Type B pancreatic cell (in vitro differentiated cells): Measurements from ENCODE around the gene C16orf87. TPM values are rescaled to one million over a fixed set of nuclear protein-coding genes. Genes with fewer than 3 reads are reported as not detected.

Experiments
- DNase-seq: peaks from one replicate; pipeline ENCODE4 v3.0.0; 2021; ENCODE audit warnings: mixed read lengths; ENCODE audit not compliant: unreplicated experiment; ENCODE audit errors: extremely low spot score
- H3K27ac Mint-ChIP-seq: 2 replicates; pipeline ENCODE4 v1.8.0; 2021; ENCODE audit warnings: mild to moderate bottlenecking, mixed read lengths
- H3K27me3 Mint-ChIP-seq: 2 replicates; pipeline ENCODE4 v1.8.0; 2021; ENCODE audit warnings: mixed read lengths
- H3K36me3 Mint-ChIP-seq: 2 replicates; pipeline ENCODE4 v1.8.0; 2021; ENCODE audit warnings: mixed read lengths
- H3K4me1 Mint-ChIP-seq: one replicate; pipeline ENCODE4 v1.8.0; 2021; ENCODE audit warnings: mixed read lengths; ENCODE audit not compliant: unreplicated experiment
- H3K4me3 Mint-ChIP-seq: 2 replicates; pipeline ENCODE4 v1.8.0; 2021; ENCODE audit warnings: mild to moderate bottlenecking, mixed read lengths
- H3K9me3 Mint-ChIP-seq: 2 replicates; pipeline ENCODE4 v1.8.0; 2021; ENCODE audit warnings: mixed read lengths
- CTCF ChIP-seq: fragments of 200-600 bp; sonication (generic); conservative IDR thresholded peaks from 2 replicates; pipeline ENCODE4 v1.5.0; 2021; ENCODE audit warnings: antibody characterized with exemption, mild to moderate bottlenecking
- total RNA-seq: library from RNA; stranded (reverse); gene quantifications from 2 replicates; pipeline ENCODE4 v1.2.1, GENCODE V29; 2021; ENCODE audit warnings: low replicate concordance

Gene C16orf87
- total RNA-seq, 1 donor from 2014 or later: 14.3 TPM

GRCh38 chr16:46813611-46814010 is 17.4 kb downstream of the C16orf87 start:
- Mint-ChIP-seq H3K9me3 (no peaks in the 10 kb centered on the region), H3K36me3 (peaks cover 23% of the 10 kb centered on the region), H3K27ac (no peak overlapping the region), H3K4me1 (no peaks in the 10 kb centered on the region), H3K4me3 (no peak overlapping the region), H3K27me3 (no peaks in the 10 kb centered on the region)
- no peak for DNase-seq
- no peak for TF ChIP-seq CTCF

- peaks cover 24% of the 10 kb centered on the region for H3K36me3 Mint-ChIP-seq
- no peak for TF ChIP-seq CTCF
- H3K9me3 Mint-ChIP-seq: no peaks in the 10 kb centered on the region
- DNase-seq: no peak
- H3K27ac Mint-ChIP-seq: no peak overlapping the region
- no peaks in the 10 kb centered on the region for H3K4me1 Mint-ChIP-seq
- no peak overlapping the region for H3K4me3 Mint-ChIP-seq
- no peaks in the 10 kb centered on the region for H3K27me3 Mint-ChIP-seq
These were observed 18.0 kb downstream of the C16orf87 start for GRCh38 chr16:46812781-46813540.

GRCh38 chr16:46811682-46812081 is 19.3 kb downstream of the C16orf87 start:
- Mint-ChIP-seq H3K27me3 (no peaks in the 10 kb centered on the region), H3K27ac (no peak overlapping the region), H3K36me3 (peaks cover 23% of the 10 kb centered on the region), H3K9me3 (no peaks in the 10 kb centered on the region), H3K4me3 (no peak overlapping the region), H3K4me1 (no peaks in the 10 kb centered on the region)
- no peak for DNase-seq
- no peak for TF ChIP-seq CTCF

- Mint-ChIP-seq H3K4me1 (no peaks in the 10 kb centered on the region), H3K36me3 (peaks cover 7% of the 10 kb centered on the region), H3K4me3 (no peak overlapping the region), H3K27me3 (no peaks in the 10 kb centered on the region), H3K9me3 (no peaks in the 10 kb centered on the region), H3K27ac (no peak overlapping the region)
- no peak for TF ChIP-seq CTCF
- no peak for DNase-seq
These were observed 22.0 kb downstream of the C16orf87 start for GRCh38 chr16:46808997-46809396.

GRCh38 chr16:46807336-46807735 is 23.6 kb downstream of the C16orf87 start:
- Mint-ChIP-seq H3K27me3 (no peaks in the 10 kb centered on the region), H3K27ac (no peak overlapping the region), H3K4me3 (no peak overlapping the region), H3K36me3 (peaks cover 4% of the 10 kb centered on the region), H3K4me1 (no peaks in the 10 kb centered on the region), H3K9me3 (no peaks in the 10 kb centered on the region)
- DNase-seq: no peak
- no peak for TF ChIP-seq CTCF
